HepG2 (cell line): ENCODE results near the gene RHEBL1. TPM values are rescaled to one million over a fixed set of nuclear protein-coding genes. Genes with fewer than 3 reads are reported as not detected.

Experiments
- ARID3A ChIP-seq: IDR thresholded peaks from 2 replicates; pipeline ENCODE4 v1.6.1; 2012; ENCODE audit warnings: low read depth, low read length, improper control_type of control experiment
- ATF7 ChIP-seq, 2 experiments: fragments of 450-650 bp in 1 of 2; sonication (generic) in 1 of 2; formaldehyde crosslinking in 1 of 2; IDR thresholded peaks; 2 replicates each; pipeline versions ENCODE4 v1.4.0 to v1.6.1; 2016 to 2020; ENCODE audit warnings: antibody characterized with exemption in 1 of 2, mild to moderate bottlenecking in 1 of 2, missing genetic modification reagents in 1 of 2
- CAMTA2 ChIP-seq: sonication (generic); formaldehyde crosslinking; IDR thresholded peaks from 2 replicates; pipeline ENCODE4 v1.4.0; 2020; ENCODE audit warnings: mild to moderate bottlenecking, missing genetic modification reagents, borderline replicate concordance
- CC2D1A ChIP-seq: sonication (generic); formaldehyde crosslinking; IDR thresholded peaks from 2 replicates; pipeline ENCODE4 v1.8.1; 2023; ENCODE audit warnings: mild to moderate bottlenecking, missing genetic modification reagents
- MAFG ChIP-seq: sonication (generic); formaldehyde crosslinking; IDR thresholded peaks from 2 replicates; pipeline ENCODE4 v1.5.1; 2020; ENCODE audit warnings: mild to moderate bottlenecking, missing genetic modification reagents
- MEIS1 ChIP-seq: sonication (generic); formaldehyde crosslinking; IDR thresholded peaks from 2 replicates; pipeline ENCODE4 v1.9.0; 2021; ENCODE audit warnings: mild to moderate bottlenecking, missing genetic modification reagents, moderate library complexity, borderline replicate concordance
- MTERF4 ChIP-seq: sonication (generic); formaldehyde crosslinking; IDR thresholded peaks from 2 replicates; pipeline ENCODE4 v1.8.0; 2023; ENCODE audit warnings: mild to moderate bottlenecking, missing genetic modification reagents
- PHF20 ChIP-seq: sonication (generic); formaldehyde crosslinking; IDR thresholded peaks from 2 replicates; pipeline ENCODE4 v1.5.0; 2020; ENCODE audit warnings: mild to moderate bottlenecking, missing genetic modification reagents
- RAD51 ChIP-seq: fragments of 450-650 bp; IDR thresholded peaks from 2 replicates; pipeline ENCODE4 v1.6.1; 2016; ENCODE audit warnings: borderline replicate concordance
- RARA ChIP-seq: IDR thresholded peaks from 2 replicates; pipeline ENCODE4 v1.6.1; 2016; ENCODE audit warnings: missing genetic modification reagents, missing compliant biosample characterization
- SMAD3 ChIP-seq: sonication (generic); formaldehyde crosslinking; IDR thresholded peaks from 2 replicates; pipeline ENCODE4 v1.4.0; 2020; ENCODE audit warnings: missing genetic modification reagents
- SNAPC2 ChIP-seq: sonication (generic); formaldehyde crosslinking; IDR thresholded peaks from 2 replicates; pipeline ENCODE4 v1.8.1; 2022; ENCODE audit warnings: mild to moderate bottlenecking, missing genetic modification reagents
- ZNF251 ChIP-seq: sonication (generic); formaldehyde crosslinking; IDR thresholded peaks from 2 replicates; pipeline ENCODE4 v1.9.0; 2021; ENCODE audit warnings: mild to moderate bottlenecking, missing genetic modification reagents
- ZNF792 ChIP-seq: IDR thresholded peaks from 2 replicates; pipeline ENCODE4 v1.6.1; 2016
- polyA plus RNA-seq, 8 experiments: library from polyadenylated mRNA; depleted of rRNA in 3 of 8; stranded (reverse) in 7 of 8; unstranded in 1 of 8; fragments of >200 nt; fragmentation: Illumina TruSeq in 4 of 8; extraction: Trizol in 4 of 8; gene quantifications; 2 replicates each; pipeline versions ENCODE4 v1.2.1 to v1.2.3, GENCODE V29; 2011 to 2016; ENCODE audit warnings: low read depth in 4 of 8, missing spikeins in 1 of 8, mixed read lengths in 1 of 8; ENCODE audit not compliant: insufficient read depth in 1 of 8
- total RNA-seq, 5 experiments: library from RNA; depleted of rRNA; stranded (reverse); fragments of >200 nt; fragmentation: Illumina TruSeq; extraction: Trizol; gene quantifications; 2 replicates each; pipeline ENCODE4 v1.2.3, GENCODE V29; 2016; ENCODE audit warnings: low read depth in 1 of 5
- TF ChIP-seq, protein P1 (sequence below): sonication (generic); formaldehyde crosslinking; IDR thresholded peaks from 2 replicates; pipeline ENCODE4 v1.4.0; 2020; ENCODE audit warnings: missing genetic modification reagents, borderline replicate concordance
- TF ChIP-seq, protein P2 (sequence below): sonication (generic); formaldehyde crosslinking; IDR thresholded peaks from 2 replicates; pipeline ENCODE4 v1.4.0; 2020; ENCODE audit warnings: mild to moderate bottlenecking, missing genetic modification reagents
- TF ChIP-seq, protein P3 (sequence below): sonication (generic); formaldehyde crosslinking; IDR thresholded peaks from 2 replicates; pipeline ENCODE4 v1.5.0; 2020; ENCODE audit warnings: missing genetic modification reagents

The RHEBL1 gene
- total and polyA plus RNA-seq, 2 of the 13 experiments (the other 11 are each of a cell fraction or from before 2014, with no cell fraction given), result 1.4 to 2.5 TPM

- TF ChIP-seq, protein P1, sequence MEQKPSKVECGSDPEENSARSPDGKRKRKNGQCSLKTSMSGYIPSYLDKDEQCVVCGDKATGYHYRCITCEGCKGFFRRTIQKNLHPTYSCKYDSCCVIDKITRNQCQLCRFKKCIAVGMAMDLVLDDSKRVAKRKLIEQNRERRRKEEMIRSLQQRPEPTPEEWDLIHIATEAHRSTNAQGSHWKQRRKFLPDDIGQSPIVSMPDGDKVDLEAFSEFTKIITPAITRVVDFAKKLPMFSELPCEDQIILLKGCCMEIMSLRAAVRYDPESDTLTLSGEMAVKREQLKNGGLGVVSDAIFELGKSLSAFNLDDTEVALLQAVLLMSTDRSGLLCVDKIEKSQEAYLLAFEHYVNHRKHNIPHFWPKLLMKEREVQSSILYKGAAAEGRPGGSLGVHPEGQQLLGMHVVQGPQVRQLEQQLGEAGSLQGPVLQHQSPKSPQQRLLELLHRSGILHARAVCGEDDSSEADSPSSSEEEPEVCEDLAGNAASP (CRISPR knock-in tag), result peak; percentile 61; the same call in 1 of the 2 replicates
- TF ChIP-seq ARID3A, result peak; percentile 31; the same call in 1 of the 2 replicates
- TF ChIP-seq, protein P2, sequence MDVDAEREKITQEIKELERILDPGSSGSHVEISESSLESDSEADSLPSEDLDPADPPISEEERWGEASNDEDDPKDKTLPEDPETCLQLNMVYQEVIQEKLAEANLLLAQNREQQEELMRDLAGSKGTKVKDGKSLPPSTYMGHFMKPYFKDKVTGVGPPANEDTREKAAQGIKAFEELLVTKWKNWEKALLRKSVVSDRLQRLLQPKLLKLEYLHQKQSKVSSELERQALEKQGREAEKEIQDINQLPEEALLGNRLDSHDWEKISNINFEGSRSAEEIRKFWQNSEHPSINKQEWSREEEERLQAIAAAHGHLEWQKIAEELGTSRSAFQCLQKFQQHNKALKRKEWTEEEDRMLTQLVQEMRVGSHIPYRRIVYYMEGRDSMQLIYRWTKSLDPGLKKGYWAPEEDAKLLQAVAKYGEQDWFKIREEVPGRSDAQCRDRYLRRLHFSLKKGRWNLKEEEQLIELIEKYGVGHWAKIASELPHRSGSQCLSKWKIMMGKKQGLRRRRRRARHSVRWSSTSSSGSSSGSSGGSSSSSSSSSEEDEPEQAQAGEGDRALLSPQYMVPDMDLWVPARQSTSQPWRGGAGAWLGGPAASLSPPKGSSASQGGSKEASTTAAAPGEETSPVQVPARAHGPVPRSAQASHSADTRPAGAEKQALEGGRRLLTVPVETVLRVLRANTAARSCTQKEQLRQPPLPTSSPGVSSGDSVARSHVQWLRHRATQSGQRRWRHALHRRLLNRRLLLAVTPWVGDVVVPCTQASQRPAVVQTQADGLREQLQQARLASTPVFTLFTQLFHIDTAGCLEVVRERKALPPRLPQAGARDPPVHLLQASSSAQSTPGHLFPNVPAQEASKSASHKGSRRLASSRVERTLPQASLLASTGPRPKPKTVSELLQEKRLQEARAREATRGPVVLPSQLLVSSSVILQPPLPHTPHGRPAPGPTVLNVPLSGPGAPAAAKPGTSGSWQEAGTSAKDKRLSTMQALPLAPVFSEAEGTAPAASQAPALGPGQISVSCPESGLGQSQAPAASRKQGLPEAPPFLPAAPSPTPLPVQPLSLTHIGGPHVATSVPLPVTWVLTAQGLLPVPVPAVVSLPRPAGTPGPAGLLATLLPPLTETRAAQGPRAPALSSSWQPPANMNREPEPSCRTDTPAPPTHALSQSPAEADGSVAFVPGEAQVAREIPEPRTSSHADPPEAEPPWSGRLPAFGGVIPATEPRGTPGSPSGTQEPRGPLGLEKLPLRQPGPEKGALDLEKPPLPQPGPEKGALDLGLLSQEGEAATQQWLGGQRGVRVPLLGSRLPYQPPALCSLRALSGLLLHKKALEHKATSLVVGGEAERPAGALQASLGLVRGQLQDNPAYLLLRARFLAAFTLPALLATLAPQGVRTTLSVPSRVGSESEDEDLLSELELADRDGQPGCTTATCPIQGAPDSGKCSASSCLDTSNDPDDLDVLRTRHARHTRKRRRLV, result peak; percentile 80
- TF ChIP-seq CAMTA2 (CRISPR knock-in tag), result no peak
- TF ChIP-seq RAD51, result no peak
- TF ChIP-seq ZNF251 (CRISPR knock-in tag), result no peak
- TF ChIP-seq MAFG (CRISPR knock-in tag), result peak; percentile 82
- peak; percentile 80 for TF ChIP-seq SMAD3
- peak; percentile 45 for TF ChIP-seq RARA
- TF ChIP-seq, protein P3, sequence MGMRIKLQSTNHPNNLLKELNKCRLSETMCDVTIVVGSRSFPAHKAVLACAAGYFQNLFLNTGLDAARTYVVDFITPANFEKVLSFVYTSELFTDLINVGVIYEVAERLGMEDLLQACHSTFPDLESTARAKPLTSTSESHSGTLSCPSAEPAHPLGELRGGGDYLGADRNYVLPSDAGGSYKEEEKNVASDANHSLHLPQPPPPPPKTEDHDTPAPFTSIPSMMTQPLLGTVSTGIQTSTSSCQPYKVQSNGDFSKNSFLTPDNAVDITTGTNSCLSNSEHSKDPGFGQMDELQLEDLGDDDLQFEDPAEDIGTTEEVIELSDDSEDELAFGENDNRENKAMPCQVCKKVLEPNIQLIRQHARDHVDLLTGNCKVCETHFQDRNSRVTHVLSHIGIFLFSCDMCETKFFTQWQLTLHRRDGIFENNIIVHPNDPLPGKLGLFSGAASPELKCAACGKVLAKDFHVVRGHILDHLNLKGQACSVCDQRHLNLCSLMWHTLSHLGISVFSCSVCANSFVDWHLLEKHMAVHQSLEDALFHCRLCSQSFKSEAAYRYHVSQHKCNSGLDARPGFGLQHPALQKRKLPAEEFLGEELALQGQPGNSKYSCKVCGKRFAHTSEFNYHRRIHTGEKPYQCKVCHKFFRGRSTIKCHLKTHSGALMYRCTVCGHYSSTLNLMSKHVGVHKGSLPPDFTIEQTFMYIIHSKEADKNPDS (CRISPR knock-in tag), result peak; percentile 54; the same call in 1 of the 2 replicates
- TF ChIP-seq ATF7 (IDR thresholded peaks at IDR 0.05), result no peak
- no peak for TF ChIP-seq ATF7 (CRISPR knock-in tag; IDR thresholded peaks at IDR 0.05)
- TF ChIP-seq MTERF4 (CRISPR knock-in tag), result peak; percentile 75; the same call in 1 of the 2 replicates
- peak; percentile 84 for TF ChIP-seq PHF20 (CRISPR knock-in tag)
- TF ChIP-seq SNAPC2, result no peak
- peak; percentile 51; the same call in 1 of the 2 replicates for TF ChIP-seq ZNF792 (CRISPR knock-in tag)
- peak; percentile 76; the same call in 1 of the 2 replicates for TF ChIP-seq MEIS1 (CRISPR knock-in tag)
- 0 out of 2 replicates have a peak, but pooled peaks have one; percentile 50 for TF ChIP-seq CC2D1A (CRISPR knock-in tag)
Measured at GRCh38 chr12:49060237-49061156, 9.3 kb downstream of the RHEBL1 start, which contains the start of gene KMT2D (continued).
